Tongue (tissue), 2 donors: ENCODE results near the gene G6PC1. TPM values are rescaled to one million over a fixed set of nuclear protein-coding genes. Genes with fewer than 3 reads are reported as not detected.
"Not testable (repeated sequence)": the region's sequence is repeated elsewhere in the genome, so short reads cannot be mapped to it uniquely, and the experiment has no call there.

Source experiments
- DNase-seq: peaks from one replicate; pipeline ENCODE4 v3.0.0-alpha.2; 2015
- total RNA-seq: library from RNA; depleted of rRNA; stranded (reverse); fragments of >200 nt; gene quantifications from one replicate; pipeline ENCODE4 v1.2.3, GENCODE V29; 2014

Gene G6PC1
- total RNA-seq, 1 donor from 2014 or later = not detected

GRCh38 chr17:42873932-42874695 is 26.5 kb upstream of the G6PC1 start:
- DNase-seq = peak; percentile 20

- DNase-seq = no peak
These were observed 23.6 kb upstream of the G6PC1 start for GRCh38 chr17:42877037-42877436.

- DNase-seq = no peak
These were observed 22.3 kb upstream of the G6PC1 start for GRCh38 chr17:42878123-42878880.

- no peak for DNase-seq
These were observed 21.5 kb upstream of the G6PC1 start for GRCh38 chr17:42878924-42879595.

- DNase-seq = no peak
These were observed 21.0 kb upstream of the G6PC1 start for GRCh38 chr17:42879596-42879985.

GRCh38 chr17:42880776-42881310 is 19.8 kb upstream of the G6PC1 start:
- DNase-seq = no peak

GRCh38 chr17:42881706-42882105 is 18.9 kb upstream of the G6PC1 start:
- DNase-seq = not testable (repeated sequence)

- DNase-seq = no peak
These were observed 18.4 kb upstream of the G6PC1 start for GRCh38 chr17:42882166-42882565.

GRCh38 chr17:42883802-42884558 is 16.6 kb upstream of the G6PC1 start:
- no peak for DNase-seq

GRCh38 chr17:42885806-42886205 is 14.8 kb upstream of the G6PC1 start:
- DNase-seq = not testable (repeated sequence)

- no peak for DNase-seq
These were observed 14.1 kb upstream of the G6PC1 start for GRCh38 chr17:42886283-42887176.

GRCh38 chr17:42889809-42890208 is 10.8 kb upstream of the G6PC1 start:
- DNase-seq = no peak

- peak; percentile 67 for DNase-seq
These were observed 9.0 kb upstream of the G6PC1 start for GRCh38 chr17:42891539-42892152.

GRCh38 chr17:42893359-42893758 is 7.2 kb upstream of the G6PC1 start:
- peak; percentile 30 for DNase-seq

- DNase-seq = no peak
These were observed 6.1 kb upstream of the G6PC1 start for GRCh38 chr17:42894283-42895184.

- DNase-seq = peak; percentile 44
These were observed 5.4 kb upstream of the G6PC1 start for GRCh38 chr17:42895185-42895555.

GRCh38 chr17:42898147-42898811 is 2.3 kb upstream of the G6PC1 start:
- no peak for DNase-seq

- DNase-seq = not testable (repeated sequence)
These were observed 618 bp upstream of the G6PC1 start for GRCh38 chr17:42899981-42900380.
